Endothelial cell of umbilical vein (primary cell): ENCODE results near the gene POLR3GL. TPM values are rescaled to one million over a fixed set of nuclear protein-coding genes. Genes with fewer than 3 reads are reported as not detected.
A peak's percentile ranks its signal among the peaks of the same experiment; 100 is the strongest.

Experiments used
- BruUV-seq: library from RNA; stranded (reverse); fragments of 400-500 nt; replicated peaks from 2 replicates; lab custom pipeline; 2021; lab: Mats Ljungman, UMichigan
- CTCF ChIA-PET: fragments of 300-600, 350-600 bp; sonication (Branson Sonifier 250); formaldehyde crosslinking; loops from one replicate; lab custom pipeline; 2021; ENCODE audit warnings: antibody characterized with exemption, inconsistent platforms; lab: Charles Lee
- POLR2A ChIA-PET: fragments of 300-600, 350-600 bp; sonication (Branson Sonifier 250); formaldehyde crosslinking; loops from one replicate; lab custom pipeline; 2021; ENCODE audit warnings: antibody characterized with exemption, inconsistent platforms; lab: Charles Lee
- DNase-seq: peaks from one replicate; pipeline ENCODE4 v3.0.0-alpha.2; 2011; ENCODE audit warnings: low read depth, low spot score
- FAIRE-seq: peaks from 2 replicates; lab custom pipeline; 2011; peaks lifted over from hg19 to GRCh38; lab: Jason Lieb, UNC
- H2AFZ ChIP-seq: 2 replicates; pipeline ENCODE4 v1.6.0; 2012; ENCODE audit warnings: low read depth, low read length, control low read depth, inconsistent platforms
- H3K27ac ChIP-seq: 2 replicates; pipeline ENCODE4 v1.5.1; 2011; ENCODE audit warnings: low read depth, mild to moderate bottlenecking, control low read depth, low read length, moderate library complexity; ENCODE audit not compliant: insufficient read depth
- H3K27me3 ChIP-seq, 2 experiments: 2 replicates each; pipeline versions ENCODE4 v1.6.0 to v1.6.1; 2011; ENCODE audit warnings: low read length in 2 of 2, mixed read lengths in 1 of 2; ENCODE audit not compliant: control insufficient read depth in 2 of 2, insufficient read depth in 2 of 2
- H3K36me3 ChIP-seq, 2 experiments: 2 replicates in 1 of 2; 3 replicates in 1 of 2; pipeline ENCODE4 v1.5.1; 2011; ENCODE audit warnings: low read length in 2 of 2, mild to moderate bottlenecking in 1 of 2, moderate library complexity in 1 of 2; ENCODE audit not compliant: control insufficient read depth in 2 of 2, insufficient read depth in 2 of 2; ENCODE audit errors: extremely low read depth in 1 of 2
- H3K4me1 ChIP-seq: 3 replicates; pipeline ENCODE4 v1.5.1; 2011; ENCODE audit warnings: mild to moderate bottlenecking, low read length; ENCODE audit not compliant: control insufficient read depth, insufficient read depth; ENCODE audit errors: extremely low read depth
- H3K4me2 ChIP-seq: 2 replicates; pipeline ENCODE4 v1.6.1; 2011; ENCODE audit warnings: low read length, control low read depth, mixed read lengths; ENCODE audit not compliant: insufficient read depth
- H3K4me3 ChIP-seq, 3 experiments: fragments of 200-600 bp in 1 of 3; sonication (generic), shearing (Covaris generic) in 1 of 3; replicated peaks in 1 of 3; 2 replicates each; pipeline ENCODE4 v1.5.1; 2011 to 2016; ENCODE audit warnings: control low read depth in 3 of 3, low read length in 3 of 3, mild to moderate bottlenecking in 2 of 3, inconsistent platforms in 1 of 3, low read depth in 1 of 3, moderate library complexity in 1 of 3; ENCODE audit not compliant: insufficient read depth in 1 of 3
- H3K79me2 ChIP-seq: 2 replicates; pipeline ENCODE4 v1.6.0; 2012; ENCODE audit warnings: low read length, inconsistent platforms; ENCODE audit not compliant: control insufficient read depth, insufficient read depth
- H3K9ac ChIP-seq: replicated peaks from 2 replicates; pipeline ENCODE3; 2011; ENCODE audit warnings: low read length, control low read depth; ENCODE audit not compliant: insufficient read depth; ENCODE audit errors: extremely low read depth
- H3K9me1 ChIP-seq: replicated peaks from 3 replicates; pipeline ENCODE4 v1.6.0; 2011; ENCODE audit warnings: mild to moderate bottlenecking, low read length; ENCODE audit not compliant: control insufficient read depth, insufficient read depth; ENCODE audit errors: extremely low read depth
- H3K9me3 ChIP-seq: replicated peaks from 2 replicates; pipeline ENCODE4 v1.5.1; 2012; ENCODE audit warnings: low read length, inconsistent platforms; ENCODE audit not compliant: control insufficient read depth, insufficient read depth
- H4K20me1 ChIP-seq: replicated peaks from 2 replicates; pipeline ENCODE3; 2011; ENCODE audit warnings: mild to moderate bottlenecking, low read length; ENCODE audit not compliant: control insufficient read depth, insufficient read depth; ENCODE audit errors: extremely low read depth
- EZH2 ChIP-seq: IDR thresholded peaks from 2 replicates; pipeline ENCODE4 v1.6.1; 2012; ENCODE audit warnings: borderline replicate concordance, low read depth, mild to moderate bottlenecking, moderate library complexity, low read length, inconsistent platforms; ENCODE audit not compliant: severe bottlenecking
- FOS ChIP-seq: IDR thresholded peaks from 2 replicates; pipeline ENCODE4 v1.6.1; 2011; ENCODE audit warnings: mild to moderate bottlenecking, low read length, moderate library complexity, borderline replicate concordance; ENCODE audit not compliant: insufficient read depth
- GATA2 ChIP-seq: IDR thresholded peaks from 2 replicates; pipeline ENCODE4 v1.7.0; 2011; ENCODE audit warnings: low read depth, mild to moderate bottlenecking, moderate library complexity, mixed read lengths, low read length; ENCODE audit not compliant: insufficient read length, insufficient read depth
- JUN ChIP-seq: IDR thresholded peaks from 2 replicates; pipeline ENCODE4 v1.6.1; 2011; ENCODE audit warnings: borderline replicate concordance, low read depth; ENCODE audit not compliant: insufficient read length, insufficient read depth
- MYC ChIP-seq: IDR thresholded peaks from one replicate; pipeline ENCODE4 v1.6.1; 2011; ENCODE audit warnings: mild to moderate bottlenecking, low read depth, low read length
- POLR2A ChIP-seq: IDR thresholded peaks from 2 replicates; pipeline ENCODE4 v1.6.1; 2012; ENCODE audit warnings: low read depth, mild to moderate bottlenecking, control low read depth, low read length
- POLR2AphosphoS5 ChIP-seq: IDR thresholded peaks from 2 replicates; pipeline ENCODE4 v1.6.1; 2012; ENCODE audit warnings: low read depth, mild to moderate bottlenecking, control low read depth, low read length, moderate library complexity; ENCODE audit not compliant: insufficient read depth
- dilution Hi-C: fragments of 300-500 bp; cut with MboI; formaldehyde crosslinking; loops from one replicate; pipeline ENCODE4 v1.15.0; 2019; ENCODE audit warnings: low sequenced_read_pairs; ENCODE audit not compliant: extremely low pct_ligation_motif_present
- intact Hi-C: fragments of 100-400 bp; cut with micrococcal nuclease; formaldehyde crosslinking; loops from one replicate; pipeline ENCODE4 v1.10.0; 2022
- polyA plus RNA-seq, 4 experiments: library from polyadenylated mRNA; depleted of rRNA in 3 of 4; stranded (reverse) in 3 of 4; unstranded in 1 of 4; fragments of >200 nt; gene quantifications; 2 replicates each; pipeline versions ENCODE4 v1.2.1 to v1.2.3, GENCODE V29; 2011 to 2012; ENCODE audit warnings: missing spikeins in 1 of 4
- total RNA-seq: library from RNA; stranded (reverse); gene quantifications from 2 replicates; pipeline ENCODE4 v1.2.3, GENCODE V29; 2021
- TF ChIP-seq, protein P1 (sequence below): IDR thresholded peaks from 2 replicates; pipeline ENCODE4 v1.6.1; 2011; ENCODE audit not compliant: insufficient read depth, insufficient read length
- TF ChIP-seq, protein P2 (sequence below), 2 donors: IDR thresholded peaks; 1 replicate in 1 of 2; 2 replicates in 1 of 2; pipeline ENCODE4 v1.5.1; 2011; ENCODE audit warnings: low read length in 2 of 2, mild to moderate bottlenecking in 2 of 2, moderate library complexity in 2 of 2, control low read depth in 1 of 2, inconsistent platforms in 1 of 2, low read depth in 1 of 2; ENCODE audit not compliant: insufficient read depth in 1 of 2; ENCODE audit errors: extremely low read depth in 1 of 2

Gene POLR3GL
- total and polyA plus RNA-seq, 2 donors (not counting 3 experiments of a cell fraction or from before 2014, with no cell fraction given), result 12.4 to 15.3 TPM

DNA sequence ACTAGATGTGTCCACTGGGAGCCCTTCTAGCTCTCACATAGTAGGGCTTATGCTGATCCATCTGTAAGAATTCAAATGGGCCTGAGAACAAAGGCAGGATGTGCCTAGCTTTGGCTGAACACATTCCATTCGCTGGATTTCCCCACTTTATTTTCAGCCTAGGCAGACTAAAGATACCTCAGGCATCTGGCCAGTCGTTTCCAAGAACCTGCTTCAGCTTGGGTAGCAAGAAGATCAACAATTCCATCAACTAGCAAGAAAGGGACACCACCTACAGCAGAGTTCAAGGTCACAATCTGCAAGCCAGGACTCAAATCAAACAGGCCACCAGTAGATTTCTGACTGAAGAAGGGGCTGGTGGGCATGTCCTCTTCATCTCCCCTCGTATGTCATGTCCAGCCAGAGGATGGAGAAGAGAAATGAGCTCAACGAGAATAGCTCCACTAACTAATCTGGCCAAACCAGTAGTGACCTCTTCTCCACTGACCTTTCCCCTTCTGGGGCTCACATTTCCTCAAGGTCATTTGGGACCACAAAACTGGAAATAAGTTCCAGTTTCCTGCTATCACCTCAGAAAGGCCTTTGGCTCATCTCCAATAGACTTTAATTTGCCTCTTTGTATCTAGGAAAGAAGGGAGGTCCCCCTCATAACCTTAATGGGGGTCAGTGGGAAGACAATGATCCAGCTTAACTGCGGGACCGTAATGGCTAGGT, 17.7 kb downstream of the POLR3GL start:
- DNase-seq (peak; percentile 66), FAIRE-seq (no peak)
- H3K9ac ChIP-seq, result no peak overlapping the region
- no peak overlapping the region for H2AFZ ChIP-seq
- no peaks in the 10 kb centered on the region for H3K9me3 ChIP-seq
- intact Hi-C loops, result no loop called here
- TF ChIP-seq POLR2A (no peak), JUN (no peak), POLR2AphosphoS5 (no peak), GATA2 (no peak), FOS (no peak), MYC (no peak), EZH2 (no peak)
- TF ChIP-seq, protein P1, sequence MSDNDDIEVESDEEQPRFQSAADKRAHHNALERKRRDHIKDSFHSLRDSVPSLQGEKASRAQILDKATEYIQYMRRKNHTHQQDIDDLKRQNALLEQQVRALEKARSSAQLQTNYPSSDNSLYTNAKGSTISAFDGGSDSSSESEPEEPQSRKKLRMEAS, result no peak
- TF ChIP-seq, protein P2, sequence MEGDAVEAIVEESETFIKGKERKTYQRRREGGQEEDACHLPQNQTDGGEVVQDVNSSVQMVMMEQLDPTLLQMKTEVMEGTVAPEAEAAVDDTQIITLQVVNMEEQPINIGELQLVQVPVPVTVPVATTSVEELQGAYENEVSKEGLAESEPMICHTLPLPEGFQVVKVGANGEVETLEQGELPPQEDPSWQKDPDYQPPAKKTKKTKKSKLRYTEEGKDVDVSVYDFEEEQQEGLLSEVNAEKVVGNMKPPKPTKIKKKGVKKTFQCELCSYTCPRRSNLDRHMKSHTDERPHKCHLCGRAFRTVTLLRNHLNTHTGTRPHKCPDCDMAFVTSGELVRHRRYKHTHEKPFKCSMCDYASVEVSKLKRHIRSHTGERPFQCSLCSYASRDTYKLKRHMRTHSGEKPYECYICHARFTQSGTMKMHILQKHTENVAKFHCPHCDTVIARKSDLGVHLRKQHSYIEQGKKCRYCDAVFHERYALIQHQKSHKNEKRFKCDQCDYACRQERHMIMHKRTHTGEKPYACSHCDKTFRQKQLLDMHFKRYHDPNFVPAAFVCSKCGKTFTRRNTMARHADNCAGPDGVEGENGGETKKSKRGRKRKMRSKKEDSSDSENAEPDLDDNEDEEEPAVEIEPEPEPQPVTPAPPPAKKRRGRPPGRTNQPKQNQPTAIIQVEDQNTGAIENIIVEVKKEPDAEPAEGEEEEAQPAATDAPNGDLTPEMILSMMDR (IDR thresholded peaks at IDR 0.05; ENCODE audit: extremely low read depth in 1 of 2, insufficient read depth in 1 of 2, low read depth in 1 of 2, low read length in 2 of 2), result no peak
- no peaks in the 10 kb centered on the region for H3K9me1 ChIP-seq
- H3K27me3 ChIP-seq, result no peaks in the 10 kb centered on the region
- H3K79me2 ChIP-seq, result no peaks in the 10 kb centered on the region
- no peak overlapping the region for H3K4me2 ChIP-seq
- H3K4me3 ChIP-seq, result no peak overlapping the region
- ChIA-PET POLR2A (no interaction called here), CTCF (interaction anchor here (1.1 to 20.0 kb wide), 4 partner anchors 11 to 90 kb away, joined by 3 to 496 read pairs (median 46); partner anchors contain the start of genes ANKRD34A, POLR3GL and TXNIP)
- BruUV-seq, result no TSS peak
- H3K36me3 ChIP-seq, result no peaks in the 10 kb centered on the region
- dilution Hi-C loops, result no loop called here
- no peaks in the 10 kb centered on the region for H4K20me1 ChIP-seq
- peaks cover 44% of the 10 kb centered on the region for H3K4me1 ChIP-seq
- H3K27ac ChIP-seq, result no peak overlapping the region
